ENCODE measurements around the gene SCAI.

GRCh38 chr9:125153712-125154367 lies 10.5 kb upstream of the SCAI start:
- TF ChIP-seq POLR2AphosphoS5 (IDR thresholded peaks at IDR 0.05; ENCODE audit: borderline replicate concordance, low read depth, low read length) (no peak), EZH2 (IDR thresholded peaks at IDR 0.05) (no peak)

Measured in SK-N-MC (cell line).